ENCODE measurements around the gene ZFP36L1. TPM values are rescaled to one million over a fixed set of nuclear protein-coding genes. Genes with fewer than 3 reads are reported as not detected.

ZFP36L1 gene
- total and polyA plus RNA-seq, 2 of the 13 experiments (the other 11 are each of a cell fraction or from before 2014, with no cell fraction given): 7.4 to 10.2 TPM

DNA sequence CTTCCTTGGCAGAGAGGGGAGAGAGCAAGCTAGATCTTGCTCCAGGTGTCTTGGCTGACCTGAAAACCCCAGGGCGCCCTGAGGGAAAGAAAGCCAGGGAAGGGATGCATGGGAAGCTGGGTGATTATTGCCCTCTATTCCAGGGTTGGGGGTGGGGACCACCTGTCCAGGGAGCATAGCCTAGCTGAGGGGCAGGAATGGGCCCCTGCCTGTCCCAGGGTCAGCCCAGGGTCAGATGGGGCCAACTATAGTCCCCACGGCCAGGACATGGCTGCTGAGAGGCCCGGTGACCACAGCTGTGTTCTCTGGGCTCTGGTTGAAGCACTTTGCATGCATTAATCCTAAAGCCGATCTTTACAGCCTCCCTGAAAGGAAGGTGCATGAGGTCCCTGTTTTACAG lies 30.1 kb upstream of the ZFP36L1 start (continued):
- TF ChIP-seq RNF219 (CRISPR knock-in tag; IDR thresholded peaks at IDR 0.05) (no peak), ZNF629 (CRISPR knock-in tag; conservative IDR thresholded peaks at IDR 0.05) (no peak), ELF1 (CRISPR knock-in tag; IDR thresholded peaks at IDR 0.05) (no peak), MLX (CRISPR knock-in tag; IDR thresholded peaks at IDR 0.05) (no peak), ZNF333 (CRISPR knock-in tag; IDR thresholded peaks at IDR 0.05; ENCODE audit: borderline replicate concordance) (0 out of 2 replicates have a peak, but pooled peaks have one; percentile 55), KDM2A (CRISPR knock-in tag; IDR thresholded peaks at IDR 0.05; ENCODE audit: borderline replicate concordance, low read depth) (no peak), THRA (CRISPR knock-in tag; IDR thresholded peaks at IDR 0.05; ENCODE audit: borderline replicate concordance) (peak; percentile 14; the same call in 1 of the 2 replicates), TCF12 (IDR thresholded peaks at IDR 0.05) (no peak), TCF12 (CRISPR knock-in tag; IDR thresholded peaks at IDR 0.05) (no peak), SOX5 (CRISPR knock-in tag; IDR thresholded peaks at IDR 0.05; ENCODE audit: borderline replicate concordance) (no peak), ZKSCAN1 (IDR thresholded peaks at IDR 0.05; ENCODE audit: low read length) (no peak), NR2F6 (IDR thresholded peaks at IDR 0.05) (peak; percentile 38; the same call in 1 of the 2 replicates), NR2F6 (CRISPR knock-in tag; IDR thresholded peaks at IDR 0.05) (no peak), MAX (IDR thresholded peaks at IDR 0.05) (0 out of 2 replicates have a peak, but pooled peaks have one; percentile 0), KLF13 (CRISPR knock-in tag; IDR thresholded peaks at IDR 0.05) (no peak), ZEB1 (IDR thresholded peaks at IDR 0.05; ENCODE audit: insufficient replicate concordance, low read depth) (no peak), ZNF674 (CRISPR knock-in tag; IDR thresholded peaks at IDR 0.05; ENCODE audit: low read depth) (no peak), ZKSCAN8 (CRISPR knock-in tag; IDR thresholded peaks at IDR 0.05; ENCODE audit: borderline replicate concordance) (no peak), SCMH1 (CRISPR knock-in tag; IDR thresholded peaks at IDR 0.05; ENCODE audit: borderline replicate concordance) (no peak), THAP9 (CRISPR knock-in tag; IDR thresholded peaks at IDR 0.05; ENCODE audit: borderline replicate concordance) (no peak), HNRNPUL1 (IDR thresholded peaks at IDR 0.05; ENCODE audit: low read depth, low read length) (no peak)
- TF ChIP-seq, protein P1, sequence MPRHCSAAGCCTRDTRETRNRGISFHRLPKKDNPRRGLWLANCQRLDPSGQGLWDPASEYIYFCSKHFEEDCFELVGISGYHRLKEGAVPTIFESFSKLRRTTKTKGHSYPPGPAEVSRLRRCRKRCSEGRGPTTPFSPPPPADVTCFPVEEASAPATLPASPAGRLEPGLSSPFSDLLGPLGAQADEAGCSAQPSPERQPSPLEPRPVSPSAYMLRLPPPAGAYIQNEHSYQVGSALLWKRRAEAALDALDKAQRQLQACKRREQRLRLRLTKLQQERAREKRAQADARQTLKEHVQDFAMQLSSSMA (CRISPR knock-in tag; IDR thresholded peaks at IDR 0.05): no peak
- TF ChIP-seq, protein P2, sequence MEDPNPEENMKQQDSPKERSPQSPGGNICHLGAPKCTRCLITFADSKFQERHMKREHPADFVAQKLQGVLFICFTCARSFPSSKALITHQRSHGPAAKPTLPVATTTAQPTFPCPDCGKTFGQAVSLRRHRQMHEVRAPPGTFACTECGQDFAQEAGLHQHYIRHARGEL (CRISPR knock-in tag; IDR thresholded peaks at IDR 0.05): 0 out of 2 replicates have a peak, but pooled peaks have one; percentile 40

Data from HepG2 (cell line).